Keratinocyte (primary cell): ENCODE data around the gene GAP43. TPM values are rescaled to one million over a fixed set of nuclear protein-coding genes. Genes with fewer than 3 reads are reported as not detected.

ENCODE experiments used
- DNase-seq: peaks from one replicate; pipeline ENCODE4 v3.0.0-alpha.2; 2011; ENCODE audit warnings: low read depth, missing footprints, low spot score
- FAIRE-seq: peaks from 2 replicates; lab custom pipeline; 2011; peaks lifted over from hg19 to GRCh38; lab: Jason Lieb, UNC
- H2AFZ ChIP-seq: 2 replicates; pipeline ENCODE4 v1.6.0; 2012; ENCODE audit warnings: low read length, control low read depth, inconsistent platforms; ENCODE audit not compliant: control insufficient read depth
- H3K27ac ChIP-seq: 2 replicates; pipeline ENCODE4 v1.5.1; 2011; ENCODE audit warnings: low read length; ENCODE audit not compliant: control insufficient read depth, insufficient read depth
- H3K27me3 ChIP-seq: 3 replicates; pipeline ENCODE4 v1.6.0; 2011; ENCODE audit warnings: low read length; ENCODE audit not compliant: control insufficient read depth, insufficient read depth; ENCODE audit errors: extremely low read depth
- H3K36me3 ChIP-seq, 2 experiments: 2 replicates in 1 of 2; 3 replicates in 1 of 2; pipeline ENCODE4 v1.5.1; 2011; ENCODE audit warnings: low read length in 2 of 2, mild to moderate bottlenecking in 1 of 2; ENCODE audit not compliant: control insufficient read depth in 2 of 2, insufficient read depth in 2 of 2; ENCODE audit errors: extremely low read depth in 1 of 2
- H3K4me1 ChIP-seq: 3 replicates; pipeline ENCODE4 v1.5.1; 2011; ENCODE audit warnings: low read length; ENCODE audit not compliant: control insufficient read depth, insufficient read depth; ENCODE audit errors: extremely low read depth
- H3K4me2 ChIP-seq: 3 replicates; pipeline ENCODE4 v1.6.0; 2011; ENCODE audit warnings: low read depth, low read length; ENCODE audit not compliant: control insufficient read depth, insufficient read depth; ENCODE audit errors: extremely low read depth
- H3K4me3 ChIP-seq, 3 experiments: fragments of 200-600 bp in 1 of 3; sonication (generic) in 1 of 3; 2 replicates in 2 of 3; 3 replicates in 1 of 3; pipeline ENCODE4 v1.5.1; 2011 to 2016; ENCODE audit warnings: low read length in 3 of 3, mild to moderate bottlenecking in 3 of 3, control low read depth in 2 of 3, inconsistent platforms in 1 of 3, low read depth in 1 of 3, mixed read lengths in 1 of 3, mixed run types in 1 of 3, moderate library complexity in 1 of 3; ENCODE audit not compliant: control insufficient read depth in 2 of 3, insufficient read depth in 2 of 3; ENCODE audit errors: extremely low read depth in 1 of 3
- H3K79me2 ChIP-seq: 2 replicates; pipeline ENCODE4 v1.6.0; 2012; ENCODE audit warnings: low read length; ENCODE audit not compliant: control insufficient read depth, insufficient read depth
- H3K9ac ChIP-seq: 3 replicates; pipeline ENCODE4 v1.6.0; 2011; ENCODE audit warnings: low read length; ENCODE audit not compliant: control insufficient read depth, insufficient read depth; ENCODE audit errors: extremely low read depth
- H3K9me1 ChIP-seq: 3 replicates; pipeline ENCODE4 v1.6.0; 2011; ENCODE audit warnings: low read length; ENCODE audit not compliant: control insufficient read depth, insufficient read depth; ENCODE audit errors: extremely low read depth
- H3K9me3 ChIP-seq: 2 replicates; pipeline ENCODE4 v1.5.1; 2012; ENCODE audit warnings: low read depth, low read length; ENCODE audit not compliant: control insufficient read depth
- H4K20me1 ChIP-seq: 3 replicates; pipeline ENCODE4 v1.6.0; 2011; ENCODE audit warnings: low read length; ENCODE audit not compliant: control insufficient read depth, insufficient read depth; ENCODE audit errors: extremely low read depth
- CTCF ChIP-seq, 3 experiments: IDR thresholded peaks in 1 of 3; conservative IDR thresholded peaks in 1 of 3; optimal IDR thresholded peaks in 1 of 3; 2 replicates in 2 of 3; 3 replicates in 1 of 3; pipeline versions ENCODE3 to v1.5.1; 2011; ENCODE audit warnings: low read length in 3 of 3, mild to moderate bottlenecking in 3 of 3, moderate library complexity in 2 of 3, control low read depth in 1 of 3, inconsistent platforms in 1 of 3; ENCODE audit not compliant: insufficient read depth in 2 of 3; ENCODE audit errors: extremely low read depth in 1 of 3
- EZH2 ChIP-seq: IDR thresholded peaks from one replicate; pipeline ENCODE4 v1.6.1; 2012; ENCODE audit warnings: inconsistent platforms, mild to moderate bottlenecking, low read length, moderate library complexity
- dilution Hi-C: fragments of 300-500 bp; cut with MboI; formaldehyde crosslinking; loops from one replicate; pipeline ENCODE4 v1.7.0; 2020; ENCODE audit warnings: low sequenced_read_pairs; ENCODE audit not compliant: extremely low pct_ligation_motif_present
- polyA plus RNA-seq, 5 experiments: library from polyadenylated mRNA; depleted of rRNA in 3 of 5; stranded (reverse) in 3 of 5; stranded (forward) in 1 of 5; unstranded in 1 of 5; fragments of >200 nt; gene quantifications; 1 replicate in 1 of 5; 2 replicates in 3 of 5; 3 replicates in 1 of 5; pipeline versions ENCODE4 v1.2.1 to v1.2.3, GENCODE V29; 2011 to 2012; ENCODE audit warnings: missing spikeins in 2 of 5, low read depth in 1 of 5, low replicate concordance in 1 of 5

GAP43 gene
- polyA plus RNA-seq, 1 donor (not counting 4 experiments of a cell fraction or from before 2014, with no cell fraction given) = not detected

- H3K27ac ChIP-seq = no peak overlapping the region
- dilution Hi-C loops = no loop called here
- no peaks in the 10 kb centered on the region for H3K4me1 ChIP-seq
- DNase-seq = no peak
- H3K79me2 ChIP-seq = no peaks in the 10 kb centered on the region
- no peaks in the 10 kb centered on the region for H3K27me3 ChIP-seq
- no peak for FAIRE-seq
- TF ChIP-seq EZH2 (no peak), CTCF (optimal IDR thresholded peaks at IDR 0.05 in 1 of 3, IDR thresholded peaks at IDR 0.05 in 1 of 3, conservative IDR thresholded peaks at IDR 0.05 in 1 of 3; ENCODE audit: extremely low read depth in 1 of 3, insufficient read depth in 2 of 3, low read length in 3 of 3) (no peak)
- no peak overlapping the region for H3K4me3 ChIP-seq
- no peak overlapping the region for H3K4me2 ChIP-seq
- no peaks in the 10 kb centered on the region for H3K9me3 ChIP-seq
- H3K9me1 ChIP-seq = no peaks in the 10 kb centered on the region
- no peak overlapping the region for H2AFZ ChIP-seq
- no peaks in the 10 kb centered on the region for H3K36me3 ChIP-seq
- no peaks in the 10 kb centered on the region for H4K20me1 ChIP-seq
- H3K9ac ChIP-seq = no peak overlapping the region
Measured at GRCh38 chr3:115687721-115688120, 64.4 kb downstream of the GAP43 start.

- no peak for FAIRE-seq
- dilution Hi-C loops = no loop called here
- H3K36me3 ChIP-seq = no peaks in the 10 kb centered on the region
- H3K4me1 ChIP-seq = no peaks in the 10 kb centered on the region
- no peaks in the 10 kb centered on the region for H3K9me3 ChIP-seq
- no peak for DNase-seq
- H3K27ac ChIP-seq = no peak overlapping the region
- no peaks in the 10 kb centered on the region for H3K9me1 ChIP-seq
- H3K79me2 ChIP-seq = no peaks in the 10 kb centered on the region
- no peak overlapping the region for H3K4me3 ChIP-seq
- no peak overlapping the region for H3K9ac ChIP-seq
- TF ChIP-seq EZH2 (no peak), CTCF (optimal IDR thresholded peaks at IDR 0.05 in 1 of 3, IDR thresholded peaks at IDR 0.05 in 1 of 3, conservative IDR thresholded peaks at IDR 0.05 in 1 of 3; ENCODE audit: extremely low read depth in 1 of 3, insufficient read depth in 2 of 3, low read length in 3 of 3) (no peak)
- no peak overlapping the region for H3K4me2 ChIP-seq
- no peaks in the 10 kb centered on the region for H4K20me1 ChIP-seq
- H3K27me3 ChIP-seq = no peaks in the 10 kb centered on the region
- H2AFZ ChIP-seq = no peak overlapping the region
Measured at GRCh38 chr3:115688418-115688817, 65.1 kb downstream of the GAP43 start.
